HG02852 (cell line): ENCODE data around the gene KIR3DL3.
"Not testable (repeated sequence)": the region's sequence is repeated elsewhere in the genome, so short reads cannot be mapped to it uniquely, and the experiment has no call there.

Experiments used
- ATAC-seq: cut with Tn5 transposase; IDR thresholded peaks from one replicate; pipeline ENCODE4 v1.9.1; 2021; ENCODE audit warnings: mild to moderate bottlenecking, moderate library complexity; ENCODE audit not compliant: unreplicated experiment

The KIR3DL3 gene

GRCh38 chr19:54724142-54724541 is at the start of gene KIR3DL3:
TSS of gene KIR3DL3 (plus strand) at chr19:54724442. CDS start at chr19:54724497, 55 bp downstream.
- no peak for ATAC-seq

GRCh38 chr19:54676210-54676834 is 47.9 kb upstream of the KIR3DL3 start:
- not testable (repeated sequence) for ATAC-seq

GRCh38 chr19:54677217-54677616 is 47.0 kb upstream of the KIR3DL3 start:
- ATAC-seq: no peak

GRCh38 chr19:54681596-54681995 is 42.6 kb upstream of the KIR3DL3 start:
- ATAC-seq: not testable (repeated sequence)

GRCh38 chr19:54682306-54682856 is 41.9 kb upstream of the KIR3DL3 start:
- ATAC-seq: no peak

GRCh38 chr19:54684527-54684926 is 39.7 kb upstream of the KIR3DL3 start:
- no peak for ATAC-seq

- ATAC-seq: no peak
These were observed 32.5 kb upstream of the KIR3DL3 start for GRCh38 chr19:54691582-54692297.

- ATAC-seq: no peak
These were observed 32.0 kb upstream of the KIR3DL3 start for GRCh38 chr19:54692298-54692615.

- ATAC-seq: no peak
These were observed 29.6 kb upstream of the KIR3DL3 start for GRCh38 chr19:54694648-54695047.

- no peak for ATAC-seq
These were observed 28.1 kb upstream of the KIR3DL3 start for GRCh38 chr19:54696117-54696548.

GRCh38 chr19:54696766-54697165 is 27.5 kb upstream of the KIR3DL3 start:
- ATAC-seq: no peak

GRCh38 chr19:54697716-54698115 is 26.5 kb upstream of the KIR3DL3 start:
- not testable (repeated sequence) for ATAC-seq

GRCh38 chr19:54704928-54705327 is 19.3 kb upstream of the KIR3DL3 start:
- ATAC-seq: no peak

GRCh38 chr19:54707962-54708361 is 16.3 kb upstream of the KIR3DL3 start:
- no peak for ATAC-seq

GRCh38 chr19:54708781-54709180 is 15.5 kb upstream of the KIR3DL3 start:
- ATAC-seq: no peak

- ATAC-seq: no peak
These were observed 14.9 kb upstream of the KIR3DL3 start for GRCh38 chr19:54709212-54709948.

- not testable (repeated sequence) for ATAC-seq
These were observed 14.3 kb upstream of the KIR3DL3 start for GRCh38 chr19:54709956-54710355.

GRCh38 chr19:54724644-54725043 is 402 bp downstream of the KIR3DL3 start:
- ATAC-seq: no peak

GRCh38 chr19:54725321-54725720 is 1.1 kb downstream of the KIR3DL3 start:
- ATAC-seq: no peak

GRCh38 chr19:54727562-54727961 is 3.3 kb downstream of the KIR3DL3 start:
- no peak for ATAC-seq

- no peak for ATAC-seq
These were observed 3.9 kb downstream of the KIR3DL3 start for GRCh38 chr19:54728167-54728566.
